Right ventricle myocardium inferior (tissue), 1 donor: ENCODE measurements around the gene CCDC117. TPM values are rescaled to one million over a fixed set of nuclear protein-coding genes. Genes with fewer than 3 reads are reported as not detected.
A peak's percentile ranks its signal among the peaks of the same experiment; 100 is the strongest.
"Not testable (repeated sequence)": the region's sequence is repeated elsewhere in the genome, so short reads cannot be mapped to it uniquely, and the experiment has no call there.

ENCODE experiments used
- ATAC-seq: fragments of 200-7000 bp; cut with Tn5 transposase; one replicate; pipeline ENCODE4 v1.9.1; 2020; ENCODE audit warnings: mild to moderate bottlenecking, moderate library complexity
- DNase-seq: peaks from one replicate; pipeline ENCODE4 v3.0.0; 2021; ENCODE audit errors: missing footprints
- intact Hi-C: fragments of 100-400 bp; cut with DNase I; formaldehyde crosslinking; loops from one replicate; pipeline ENCODE4 v1.11.0; 2022
- total RNA-seq: library from RNA; stranded (reverse); fragmentation: NEBNext Ultra II Directional; extraction: Animal tissue kit (Norgen Biotek cat#: 25700); gene quantifications from one replicate; pipeline ENCODE4 v1.2.1, GENCODE V29; 2021
- donor health status: DM: no; HTN: yes; CAD: no; lungs with severe emphysema.

The CCDC117 gene
- total RNA-seq, 1 donor from 2014 or later, result 11.4 TPM

DNA sequence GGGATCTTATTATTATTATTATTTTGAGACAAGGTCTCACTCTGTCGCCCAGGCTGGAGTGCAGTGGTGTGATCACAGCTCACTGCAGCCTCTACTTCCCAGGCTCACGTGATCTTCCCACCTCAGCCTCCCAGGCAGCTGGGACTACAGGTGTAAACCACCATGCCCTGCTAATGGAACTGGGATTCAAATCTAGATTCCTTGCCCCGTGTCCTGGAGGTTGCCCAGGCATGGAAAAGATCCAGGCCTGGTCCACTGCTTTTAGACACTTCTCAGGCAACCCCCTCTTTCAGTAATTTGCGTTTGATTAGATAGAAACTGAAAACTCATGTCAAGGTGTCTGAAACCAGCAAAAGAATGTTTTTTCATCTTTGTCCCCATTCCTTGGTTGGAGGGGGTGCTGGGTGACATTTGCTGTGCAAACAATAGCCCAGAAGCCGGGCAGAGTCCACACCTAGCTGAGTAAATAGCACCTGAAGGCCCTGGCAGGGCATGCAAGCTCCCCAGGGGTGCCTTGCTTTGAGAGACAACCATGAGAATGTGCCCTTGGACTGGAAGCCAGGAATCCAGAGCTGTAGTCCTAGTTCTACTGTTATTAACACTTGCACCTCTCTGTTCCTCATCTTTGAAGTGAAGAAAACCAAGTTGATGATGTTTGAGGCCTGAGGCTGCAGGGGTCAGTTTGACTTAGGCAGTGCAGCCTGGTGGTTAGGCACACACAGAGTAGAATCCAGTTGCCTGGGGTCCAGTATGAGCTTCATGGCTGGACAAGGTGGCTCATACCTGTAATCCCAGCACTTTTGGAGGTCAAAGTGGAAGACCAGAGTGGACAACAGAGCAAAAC, 47.0 kb downstream of the CCDC117 start:
- no peak for ATAC-seq
- DNase-seq, result no peak
- intact Hi-C loops, result loop anchor here (10.0 kb wide), 2 partner anchors 765 to 795 kb away; no protein-coding TSS in a partner anchor

DNA sequence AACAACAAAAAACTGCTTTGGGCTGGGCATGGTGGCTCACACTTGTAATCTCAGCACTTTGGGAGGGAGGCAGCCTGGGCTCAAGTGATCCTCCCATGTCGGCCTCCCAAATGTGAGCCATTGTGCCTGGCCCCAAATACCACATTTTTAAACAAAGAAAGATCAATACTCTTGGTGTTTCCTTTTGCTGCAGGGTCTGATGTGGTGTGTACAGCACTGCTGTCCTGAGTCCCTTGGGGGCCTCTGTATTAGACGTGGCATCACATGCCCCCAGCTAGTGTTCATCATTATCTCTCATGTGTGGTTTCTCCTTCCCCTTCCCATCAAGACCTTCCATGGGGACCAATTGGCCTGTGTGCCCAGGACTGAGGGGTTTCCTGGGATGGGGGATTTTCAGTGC, 48.4 kb downstream of the CCDC117 start:
- intact Hi-C loops, result loop anchor here (10.0 kb wide), 2 partner anchors 766 to 796 kb away; no protein-coding TSS in a partner anchor
- no peak for DNase-seq

DNA sequence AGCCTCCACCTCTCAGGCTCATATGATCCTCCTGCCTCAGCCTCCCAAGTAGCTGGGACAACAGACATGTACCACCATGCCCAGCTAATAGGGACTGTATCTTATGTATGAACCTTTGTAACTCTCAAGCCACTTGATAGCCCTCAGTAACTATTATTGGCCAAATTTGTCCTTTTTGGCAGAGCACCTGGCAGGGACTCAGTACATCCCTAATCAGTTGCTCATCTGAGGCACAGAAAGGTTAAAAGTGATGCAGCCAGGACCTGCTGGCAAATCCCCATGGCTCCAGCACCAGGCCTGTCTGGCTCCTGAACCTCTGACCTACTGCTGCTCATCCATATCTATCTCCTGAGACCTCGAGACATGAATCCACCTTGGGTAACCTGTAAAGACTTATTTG, 49.0 kb downstream of the CCDC117 start:
- ATAC-seq (no peak), DNase-seq (no peak)
- intact Hi-C loops, result loop anchor here (10.0 kb wide), 2 partner anchors 767 to 797 kb away; no protein-coding TSS in a partner anchor

More for the DNA sequence above, 48.4 kb downstream of the CCDC117 start:
- ATAC-seq, result no peak

DNA sequence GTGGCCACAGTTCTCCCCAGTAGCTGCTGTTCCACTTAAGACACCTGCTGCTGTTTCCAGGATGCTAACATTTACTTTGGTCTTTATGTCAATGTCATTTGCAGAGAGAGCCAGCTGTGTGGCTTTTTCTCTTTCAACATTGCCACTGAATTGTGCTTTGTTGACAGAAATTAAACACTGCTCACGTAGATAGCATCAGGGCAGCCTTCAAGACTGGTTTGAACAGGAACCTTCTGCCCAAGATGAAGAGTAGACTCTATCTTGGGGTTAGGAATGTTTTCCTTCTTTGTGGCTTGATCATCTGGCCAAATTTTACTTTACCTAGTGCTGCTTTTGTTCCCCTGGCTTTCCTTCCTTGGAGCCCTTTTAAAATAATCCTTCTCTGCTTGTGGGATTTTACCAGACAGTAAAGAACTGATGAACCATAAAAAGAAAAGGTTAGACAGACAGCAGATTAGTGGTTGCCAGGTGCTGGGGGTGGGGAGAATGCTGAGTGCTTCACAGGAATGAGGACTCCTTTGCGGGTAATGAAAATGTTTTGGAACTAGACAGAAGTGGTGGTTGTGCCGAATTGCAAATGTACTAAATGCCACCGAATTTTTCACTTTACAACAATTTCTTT, 50.5 kb downstream of the CCDC117 start:
- intact Hi-C loops, result loop anchor here (10.0 kb wide), 2 partner anchors 768 to 798 kb away; no protein-coding TSS in a partner anchor
- ATAC-seq (no peak), DNase-seq (no peak)

DNA sequence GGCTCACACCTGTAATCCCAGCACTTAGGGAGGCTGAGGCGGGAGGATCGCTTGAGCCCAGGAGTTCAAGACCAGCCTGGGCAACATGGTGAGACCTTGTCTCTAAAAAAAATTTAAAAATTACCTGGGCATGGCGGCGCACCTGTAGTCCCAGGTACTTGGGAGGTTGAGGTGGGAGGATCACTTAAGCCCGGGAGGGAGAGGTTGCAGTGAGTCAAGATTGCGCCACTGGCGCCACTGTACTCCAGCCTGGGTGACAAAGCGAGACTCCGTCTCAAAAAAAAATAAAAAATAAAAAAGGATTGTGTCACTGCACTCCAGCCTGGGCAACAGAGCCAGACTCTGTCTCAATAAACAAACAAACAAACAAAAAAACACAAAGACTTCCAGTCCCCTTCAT, 52.0 kb downstream of the CCDC117 start:
- not testable (repeated sequence) for ATAC-seq, DNase-seq
- intact Hi-C loops, result loop anchor here (10.0 kb wide), 2 partner anchors 770 to 800 kb away; no protein-coding TSS in a partner anchor

DNA sequence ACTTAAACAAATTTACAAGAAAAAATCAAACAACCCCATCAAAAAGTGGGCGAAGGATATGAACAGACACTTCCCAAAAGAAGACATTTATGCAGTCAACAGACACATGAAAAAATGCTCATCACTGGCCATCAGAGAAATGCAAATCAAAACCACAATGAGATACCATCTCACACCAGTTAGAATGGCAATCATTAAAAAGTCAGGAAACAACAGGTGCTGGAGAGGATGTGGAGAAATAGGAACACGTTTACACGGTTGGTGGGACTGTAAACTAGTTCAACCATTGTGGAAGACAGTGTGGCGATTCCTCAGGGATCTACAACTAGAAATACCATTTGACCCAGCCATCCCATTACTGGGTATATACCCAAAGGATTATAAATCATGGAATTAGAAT, 53.9 kb downstream of the CCDC117 start:
- DNase-seq, ATAC-seq: not testable (repeated sequence)
- intact Hi-C loops, result loop anchor here (10.0 kb wide), 2 partner anchors 772 to 802 kb away; no protein-coding TSS in a partner anchor

DNA sequence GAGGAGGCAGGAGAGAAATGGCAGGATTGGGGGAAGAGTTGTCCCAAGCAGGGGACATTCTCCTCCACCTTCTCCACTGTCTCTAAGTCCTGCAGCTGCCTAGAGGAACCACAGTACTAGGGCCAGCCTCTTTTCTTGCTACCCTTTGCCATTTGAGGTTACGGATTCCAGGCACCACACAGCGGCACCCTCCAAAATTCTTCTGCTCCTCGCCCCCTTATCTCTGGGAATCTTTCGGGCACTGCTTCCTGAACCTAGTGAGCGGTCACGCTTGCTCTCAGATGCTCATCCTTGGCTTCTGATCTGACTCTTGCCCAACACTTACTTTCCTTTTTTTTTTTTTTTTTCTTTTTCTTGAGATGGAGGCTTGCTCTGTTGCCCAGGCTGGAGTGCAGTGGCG, 54.4 kb downstream of the CCDC117 start:
- intact Hi-C loops, result loop anchor here (10.0 kb wide), 2 partner anchors 772 to 802 kb away; no protein-coding TSS in a partner anchor
- ATAC-seq (no peak), DNase-seq (no peak)

DNA sequence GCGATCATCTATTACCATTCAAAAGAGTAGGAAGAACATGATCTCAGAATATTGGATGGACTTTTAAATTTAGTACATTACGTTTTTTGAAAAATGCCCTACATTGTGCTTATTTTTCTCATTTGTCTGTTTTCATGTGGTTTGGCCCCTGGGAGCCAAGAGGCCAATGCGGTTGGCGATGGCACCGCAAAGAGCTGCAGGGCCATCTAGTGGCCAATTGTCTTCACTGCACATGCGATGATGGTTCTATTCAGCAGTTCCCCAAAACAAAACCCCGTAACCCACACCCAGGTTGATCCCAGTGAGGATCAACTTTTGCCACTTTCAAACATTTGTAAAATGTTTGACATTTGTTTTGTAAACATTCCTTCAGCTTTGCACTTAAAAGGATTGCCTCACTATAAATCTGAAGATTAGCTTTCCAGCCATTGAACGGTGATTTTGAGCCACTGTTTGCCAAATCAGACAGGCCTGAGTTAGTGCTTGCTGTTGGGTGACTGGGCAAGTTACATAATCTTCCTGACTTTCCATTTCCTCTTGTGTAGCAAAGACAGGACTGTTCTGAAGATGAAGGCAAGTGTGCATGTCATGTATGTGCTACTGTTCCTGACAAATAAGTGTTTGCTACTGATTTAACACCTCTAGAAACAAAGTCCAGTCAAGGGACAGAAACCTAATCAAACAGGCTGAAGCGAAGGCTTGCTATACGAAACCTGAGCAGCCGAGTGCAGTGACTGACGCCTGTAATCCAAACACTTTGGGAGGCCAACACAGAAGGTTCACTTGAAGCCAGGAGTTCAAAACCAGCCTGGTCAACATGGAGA, 57.1 kb downstream of the CCDC117 start:
- DNase-seq, result peak; percentile 88
- ATAC-seq, result peak; percentile 87
- intact Hi-C loops, result loop anchor here (1.0 to 10.0 kb wide), 3 partner anchors 229 to 805 kb away; no protein-coding TSS in a partner anchor

DNA sequence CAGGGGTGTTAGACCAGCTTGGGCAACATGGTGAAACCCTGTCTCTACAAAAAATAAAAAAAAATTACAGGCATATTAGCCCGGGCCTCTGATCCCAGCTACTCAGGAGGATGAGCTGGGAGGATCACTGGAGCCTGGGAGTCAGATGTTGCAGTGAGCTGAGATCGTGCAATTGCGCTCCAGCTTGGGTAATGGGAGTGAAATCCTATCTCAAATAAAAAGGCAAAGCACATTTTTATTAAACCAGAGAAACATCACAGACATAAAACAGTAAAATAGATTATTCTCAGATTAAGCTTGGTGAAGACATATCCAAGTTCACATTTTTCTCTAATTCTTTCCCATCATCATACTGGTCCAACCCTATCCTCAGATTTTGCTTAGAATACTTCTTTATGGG, 57.9 kb downstream of the CCDC117 start:
- DNase-seq (no peak), ATAC-seq (no peak)
- intact Hi-C loops, result no loop called here

DNA sequence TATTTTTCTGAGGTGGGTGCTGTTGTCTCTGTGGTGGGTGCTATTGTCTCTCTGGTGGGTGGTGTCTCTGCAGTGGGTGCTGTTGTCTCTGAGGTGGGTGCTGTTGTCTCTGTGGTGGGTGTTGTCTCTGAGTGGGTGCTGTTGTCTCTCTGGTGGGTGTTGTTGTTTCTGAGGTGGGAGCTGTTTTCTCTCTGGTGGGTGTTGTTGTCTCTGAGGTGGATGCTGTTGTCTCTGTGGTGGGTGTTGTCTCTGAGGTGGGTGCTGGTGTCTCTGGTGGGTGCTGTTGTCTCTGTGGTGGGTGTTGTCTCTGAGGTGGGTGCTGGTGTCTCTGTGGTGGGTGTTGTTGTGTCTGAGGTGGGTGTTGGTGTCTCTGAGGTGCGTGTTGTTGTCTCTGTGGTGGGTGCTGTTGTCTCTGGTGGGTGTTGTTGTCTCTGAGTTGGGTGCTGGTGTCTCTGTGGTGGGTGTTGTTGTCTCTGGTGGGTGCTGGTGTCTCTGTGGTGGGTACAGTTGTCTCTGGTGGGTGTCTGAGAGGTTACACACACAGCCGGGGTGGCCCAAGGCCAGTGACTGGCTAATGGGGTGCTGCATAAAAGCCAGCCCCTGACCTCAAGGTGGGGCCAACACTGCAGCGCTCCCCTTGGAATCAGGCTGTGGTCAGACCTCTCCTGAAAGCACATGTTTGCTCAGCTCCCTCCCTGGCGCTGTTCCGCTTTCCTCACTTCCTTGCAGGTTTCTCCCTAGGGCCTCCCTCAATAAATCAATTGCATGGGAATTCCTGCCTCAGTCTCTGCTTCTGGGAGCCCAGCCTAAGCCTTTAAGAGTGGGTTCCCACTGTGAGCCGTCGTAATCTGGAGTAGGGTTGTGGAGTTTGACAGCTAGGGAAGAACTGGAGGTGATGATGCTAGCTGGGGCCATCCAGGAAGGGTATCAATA, 58.9 kb downstream of the CCDC117 start:
- intact Hi-C loops, result no loop called here
- ATAC-seq, result no peak
- DNase-seq, result no peak

DNA sequence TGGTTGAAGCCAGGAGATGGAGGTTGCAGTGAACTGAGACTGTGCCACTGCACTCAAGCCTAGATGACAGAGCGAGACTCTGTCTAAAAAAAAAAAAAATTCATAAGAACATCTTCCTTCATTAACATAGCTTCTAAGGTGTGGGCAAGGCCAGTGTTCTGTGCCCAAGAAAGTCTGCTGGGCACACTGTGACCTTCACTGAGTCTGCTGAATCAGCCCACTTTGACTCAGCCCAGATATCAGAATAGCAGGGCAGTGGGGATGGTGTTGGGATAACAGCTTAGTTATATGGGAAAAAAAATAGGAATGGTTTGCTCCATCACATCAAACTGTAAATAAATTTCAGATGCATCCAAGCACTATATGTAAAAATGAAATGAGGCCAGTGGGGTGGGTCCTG, 60.2 kb downstream of the CCDC117 start:
- ATAC-seq, result no peak
- DNase-seq, result no peak
- intact Hi-C loops, result no loop called here

DNA sequence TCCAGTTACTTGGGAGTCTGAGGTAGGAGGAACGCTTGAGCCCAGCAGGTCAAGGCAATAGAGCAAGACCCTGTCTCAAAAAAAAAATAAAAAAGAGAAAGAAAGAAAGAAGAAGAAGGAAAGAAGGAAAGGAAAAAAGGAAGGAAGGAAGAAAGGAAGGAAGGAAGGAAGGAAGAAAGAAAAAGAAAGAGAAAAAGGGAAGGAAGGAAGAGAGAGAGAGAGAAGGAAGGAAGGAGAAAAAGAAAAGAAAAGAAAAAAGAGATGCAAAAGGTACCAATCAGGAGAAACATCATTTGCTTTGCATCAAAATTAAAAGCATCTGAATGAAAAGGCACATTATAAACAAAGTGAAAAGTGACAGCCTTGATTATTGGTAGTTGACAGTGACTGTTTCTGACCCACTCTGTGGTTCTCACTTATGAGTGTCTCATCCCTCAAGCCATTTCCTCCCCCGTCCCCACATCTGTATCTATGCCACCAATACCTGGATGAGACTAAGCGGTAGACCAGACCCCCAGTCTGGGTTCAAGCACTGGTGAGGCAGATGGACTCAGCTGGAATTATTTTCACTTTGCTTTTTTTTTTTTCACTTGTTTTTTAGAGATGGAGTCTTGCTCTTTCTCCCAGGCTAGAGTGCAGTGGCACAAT, 60.9 kb downstream of the CCDC117 start:
- DNase-seq (no peak), ATAC-seq (no peak)
- intact Hi-C loops, result no loop called here

DNA sequence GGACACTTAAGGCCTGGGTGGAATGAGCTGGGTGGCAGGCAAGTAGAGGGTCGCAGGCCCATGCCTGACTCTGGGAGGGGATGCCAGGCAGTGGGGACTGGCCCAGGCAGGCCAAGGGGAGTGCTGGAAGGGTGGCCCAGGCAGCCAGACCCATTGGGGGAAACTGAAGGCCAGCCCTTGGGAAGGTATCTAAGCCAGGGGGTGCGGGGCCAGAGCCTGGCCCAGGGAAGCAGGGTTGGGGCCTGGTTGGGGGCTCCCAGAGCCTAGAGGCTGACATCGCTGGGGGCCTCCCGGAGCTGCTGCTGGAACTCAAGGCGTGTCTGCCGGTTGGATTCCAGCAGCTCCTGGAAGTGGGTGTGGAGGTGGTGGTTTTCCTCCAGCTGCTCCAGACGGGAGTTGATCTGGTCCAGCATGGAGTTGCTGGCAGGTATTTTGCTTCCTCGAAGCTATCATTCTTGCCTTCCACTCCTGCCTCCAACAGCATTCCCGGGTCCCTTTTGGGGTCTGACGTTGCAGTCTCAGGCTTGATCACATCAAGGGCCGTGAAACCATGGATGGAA, 63.2 kb downstream of the CCDC117 start:
- intact Hi-C loops, result no loop called here
- no peak for ATAC-seq
- DNase-seq, result no peak

DNA sequence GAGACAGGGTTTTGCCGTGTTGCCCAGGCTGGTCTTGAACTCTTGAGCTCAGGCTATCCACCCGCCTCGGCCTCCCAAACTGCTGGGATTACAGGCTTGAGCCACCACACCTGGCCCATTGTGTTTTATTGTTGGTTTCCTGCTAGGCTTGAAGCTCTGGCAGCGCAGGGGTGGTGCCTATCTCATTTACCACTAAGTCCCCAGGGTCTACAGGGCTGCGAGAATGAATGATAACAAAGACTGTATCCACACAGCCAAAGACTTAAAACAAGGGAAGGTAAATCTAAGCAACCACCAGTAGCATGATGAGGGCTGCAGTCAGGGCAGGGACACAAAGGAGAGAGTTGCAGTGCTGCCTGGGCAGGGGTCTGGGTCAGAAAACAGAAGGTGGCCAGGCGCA, 65.1 kb downstream of the CCDC117 start:
- ATAC-seq, result no peak

More for the DNA sequence above, 65.1 kb downstream of the CCDC117 start:
- intact Hi-C loops, result no loop called here
- no peak for DNase-seq
